ENCODE results near the gene ARMC9. TPM values are rescaled to one million over a fixed set of nuclear protein-coding genes. Genes with fewer than 3 reads are reported as not detected.

The ARMC9 gene
- total RNA-seq, 1 donor from 2014 or later = 9.0 TPM

DNA sequence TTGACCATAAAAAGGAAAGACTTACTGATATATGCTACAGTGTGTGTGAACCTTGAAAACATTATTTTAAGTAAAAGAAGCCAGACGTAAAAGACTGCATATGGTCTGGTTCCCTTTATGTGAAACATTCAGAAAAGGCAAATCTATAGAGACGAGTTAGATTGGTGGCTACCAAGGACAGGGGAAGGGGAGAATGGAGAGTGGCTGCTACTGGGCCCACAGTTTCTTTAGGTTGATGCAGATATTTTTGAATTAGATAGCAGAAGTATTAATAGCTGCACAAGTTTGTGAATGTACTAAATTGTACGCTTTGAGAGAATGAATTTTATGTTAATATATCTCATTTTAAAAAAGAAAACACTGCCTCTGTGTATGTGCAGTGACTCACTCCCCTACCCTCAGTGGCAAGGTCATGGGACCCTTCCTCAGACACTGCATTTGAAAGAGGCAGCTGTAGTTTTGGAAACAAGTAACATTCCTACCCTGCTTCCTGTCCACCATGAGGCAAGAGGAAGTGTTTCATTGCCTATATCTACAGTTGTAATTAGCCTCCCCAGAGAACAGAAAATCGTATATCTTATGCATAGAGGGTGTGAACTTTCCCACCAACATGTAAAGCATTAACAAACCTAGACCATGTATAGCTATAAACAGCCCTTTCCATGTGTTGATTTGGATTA is 29.8 kb upstream of the ARMC9 start:
- H3K36me3 Mint-ChIP-seq (ENCODE audit: low read depth) = peaks cover 82% of the 10 kb centered on the region
- no peak overlapping the region for H3K4me3 Mint-ChIP-seq
- CTCF ChIA-PET = no interaction called here
- TF ChIP-seq, protein P1, sequence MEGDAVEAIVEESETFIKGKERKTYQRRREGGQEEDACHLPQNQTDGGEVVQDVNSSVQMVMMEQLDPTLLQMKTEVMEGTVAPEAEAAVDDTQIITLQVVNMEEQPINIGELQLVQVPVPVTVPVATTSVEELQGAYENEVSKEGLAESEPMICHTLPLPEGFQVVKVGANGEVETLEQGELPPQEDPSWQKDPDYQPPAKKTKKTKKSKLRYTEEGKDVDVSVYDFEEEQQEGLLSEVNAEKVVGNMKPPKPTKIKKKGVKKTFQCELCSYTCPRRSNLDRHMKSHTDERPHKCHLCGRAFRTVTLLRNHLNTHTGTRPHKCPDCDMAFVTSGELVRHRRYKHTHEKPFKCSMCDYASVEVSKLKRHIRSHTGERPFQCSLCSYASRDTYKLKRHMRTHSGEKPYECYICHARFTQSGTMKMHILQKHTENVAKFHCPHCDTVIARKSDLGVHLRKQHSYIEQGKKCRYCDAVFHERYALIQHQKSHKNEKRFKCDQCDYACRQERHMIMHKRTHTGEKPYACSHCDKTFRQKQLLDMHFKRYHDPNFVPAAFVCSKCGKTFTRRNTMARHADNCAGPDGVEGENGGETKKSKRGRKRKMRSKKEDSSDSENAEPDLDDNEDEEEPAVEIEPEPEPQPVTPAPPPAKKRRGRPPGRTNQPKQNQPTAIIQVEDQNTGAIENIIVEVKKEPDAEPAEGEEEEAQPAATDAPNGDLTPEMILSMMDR (IDR thresholded peaks at IDR 0.05) = no peak
- H3K27me3 Mint-ChIP-seq = no peaks in the 10 kb centered on the region
- POLR2A ChIA-PET = no interaction called here
- H3K27ac Mint-ChIP-seq = no peak overlapping the region
- no peaks in the 10 kb centered on the region for H3K9me3 Mint-ChIP-seq
- intact Hi-C loops (cut with micrococcal nuclease) = no loop called here
- DNase-seq (no peak), ATAC-seq (ENCODE audit: low read depth) (no peak)
- H3K4me1 Mint-ChIP-seq = no peaks in the 10 kb centered on the region

DNA sequence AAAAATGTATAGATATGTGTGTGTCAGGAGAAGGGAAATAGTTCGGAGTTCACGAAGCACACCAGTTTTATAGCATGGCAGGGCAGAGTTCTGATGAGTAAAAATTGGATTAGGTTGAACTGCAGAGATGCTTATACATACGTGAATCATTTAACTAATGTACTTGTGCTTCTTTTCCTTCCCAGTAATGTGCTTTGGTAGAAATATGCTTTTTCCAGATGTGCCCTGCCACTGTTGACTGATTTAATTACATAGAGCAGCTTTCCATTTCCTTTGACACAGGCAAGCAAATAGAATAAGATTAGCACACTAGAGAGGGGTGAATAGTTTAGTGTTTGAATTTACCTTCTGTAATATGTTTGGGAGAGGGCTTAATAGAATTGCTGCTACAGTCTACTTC is 28.9 kb upstream of the ARMC9 start:
- ATAC-seq (ENCODE audit: low read depth) = no peak
- TF ChIP-seq, protein P1 (IDR thresholded peaks at IDR 0.05) = no peak
- H3K36me3 Mint-ChIP-seq (ENCODE audit: low read depth) = peaks cover 84% of the 10 kb centered on the region
- no peaks in the 10 kb centered on the region for H3K27me3 Mint-ChIP-seq
- no peak overlapping the region for H3K4me3 Mint-ChIP-seq
- H3K9me3 Mint-ChIP-seq = no peaks in the 10 kb centered on the region
- DNase-seq = no peak
- CTCF ChIA-PET = no interaction called here
- H3K4me1 Mint-ChIP-seq = no peaks in the 10 kb centered on the region
- POLR2A ChIA-PET = no interaction called here
- no peak overlapping the region for H3K27ac Mint-ChIP-seq
- intact Hi-C loops (cut with micrococcal nuclease) = no loop called here

DNA sequence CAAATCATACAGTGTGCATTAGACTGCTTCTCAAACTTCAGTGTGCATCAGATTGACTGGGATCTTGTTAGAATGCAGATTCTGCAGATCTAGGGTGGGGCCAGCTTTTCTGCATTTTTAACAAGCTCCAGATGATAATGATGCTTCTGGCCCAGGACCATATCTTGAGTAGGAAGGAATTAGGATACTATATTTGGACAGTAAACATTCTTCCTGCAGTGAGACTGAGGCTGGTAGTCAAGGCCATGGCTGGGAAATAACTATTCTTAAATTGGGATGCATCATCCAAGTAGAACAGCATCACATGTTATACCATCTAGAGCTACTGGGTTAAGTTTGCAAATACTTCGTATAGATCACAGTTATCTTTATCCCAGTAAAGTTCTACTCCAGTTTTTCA is 28.4 kb upstream of the ARMC9 start:
- TF ChIP-seq, protein P1 (IDR thresholded peaks at IDR 0.05) = no peak
- Mint-ChIP-seq H3K27ac (no peak overlapping the region), H3K4me3 (no peak overlapping the region), H3K36me3 (ENCODE audit: low read depth) (peaks cover 85% of the 10 kb centered on the region), H3K4me1 (no peaks in the 10 kb centered on the region), H3K9me3 (no peaks in the 10 kb centered on the region), H3K27me3 (no peaks in the 10 kb centered on the region)
- intact Hi-C loops (cut with micrococcal nuclease) = no loop called here
- CTCF ChIA-PET = no interaction called here
- DNase-seq (no peak), ATAC-seq (ENCODE audit: low read depth) (no peak)
- POLR2A ChIA-PET = no interaction called here

DNA sequence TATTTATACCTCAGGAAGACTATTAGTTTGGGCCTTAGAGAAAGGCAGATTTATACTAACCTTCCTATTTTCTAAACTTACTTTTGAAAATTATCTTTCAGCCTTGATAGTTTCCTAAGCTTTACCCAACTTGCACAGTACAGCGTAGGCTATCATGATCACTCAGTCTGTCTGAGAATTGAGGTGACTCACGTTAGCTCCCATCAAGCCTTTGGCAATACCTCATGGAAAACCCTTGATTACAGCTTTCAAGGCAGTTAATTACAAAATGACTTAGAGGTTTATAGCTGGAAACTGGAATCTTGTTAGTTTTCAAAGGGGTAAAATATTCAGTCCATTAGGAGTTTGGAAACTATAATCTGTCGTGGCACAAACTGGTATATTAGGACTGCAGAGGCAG is 26.4 kb upstream of the ARMC9 start:
- CTCF ChIA-PET = no interaction called here
- DNase-seq (no peak), ATAC-seq (ENCODE audit: low read depth) (no peak)
- POLR2A ChIA-PET = interaction anchor here (0.7 kb wide), 1 partner anchor 28 kb away, joined by 3 read pairs; no protein-coding TSS in a partner anchor
- no peaks in the 10 kb centered on the region for H3K9me3 Mint-ChIP-seq
- intact Hi-C loops (cut with micrococcal nuclease) = no loop called here
- no peak overlapping the region for H3K4me3 Mint-ChIP-seq
- no peaks in the 10 kb centered on the region for H3K4me1 Mint-ChIP-seq
- H3K36me3 Mint-ChIP-seq (ENCODE audit: low read depth) = peaks cover 78% of the 10 kb centered on the region
- TF ChIP-seq, protein P1 (IDR thresholded peaks at IDR 0.05) = no peak
- no peak overlapping the region for H3K27ac Mint-ChIP-seq
- H3K27me3 Mint-ChIP-seq = no peaks in the 10 kb centered on the region

DNA sequence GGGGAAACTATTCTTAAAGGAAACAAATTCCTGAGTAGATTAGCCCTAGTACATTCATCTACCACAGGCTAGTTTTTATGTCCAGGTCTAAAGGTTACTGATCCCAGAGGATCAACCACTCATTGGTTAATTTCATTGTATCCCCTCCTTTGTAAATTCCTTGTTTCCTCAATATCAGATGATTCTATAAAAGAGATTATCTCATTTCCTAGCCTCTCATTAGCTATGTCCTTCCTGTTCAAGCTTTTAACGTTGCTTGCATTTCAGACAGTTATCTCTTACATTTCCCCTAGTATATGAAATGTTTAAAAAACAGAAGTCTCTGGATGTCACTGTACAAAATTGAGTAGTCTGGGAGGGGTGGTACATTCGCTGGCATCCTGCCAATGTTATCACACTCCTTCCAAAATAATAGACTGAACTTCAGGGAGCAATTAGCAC is 24.2 kb upstream of the ARMC9 start:
- no peak overlapping the region for H3K27ac Mint-ChIP-seq
- DNase-seq (no peak), ATAC-seq (ENCODE audit: low read depth) (no peak)
- CTCF ChIA-PET = no interaction called here
- POLR2A ChIA-PET = no interaction called here
- H3K4me1 Mint-ChIP-seq = peaks cover 5% of the 10 kb centered on the region
- no peaks in the 10 kb centered on the region for H3K27me3 Mint-ChIP-seq
- intact Hi-C loops (cut with micrococcal nuclease) = no loop called here
- TF ChIP-seq, protein P1 (IDR thresholded peaks at IDR 0.05) = no peak
- H3K9me3 Mint-ChIP-seq = no peaks in the 10 kb centered on the region
- peaks cover 58% of the 10 kb centered on the region for H3K36me3 Mint-ChIP-seq (ENCODE audit: low read depth)
- H3K4me3 Mint-ChIP-seq = no peak overlapping the region
